Osteocyte (in vitro differentiated cells): ENCODE data around the gene FMO4. TPM values are rescaled to one million over a fixed set of nuclear protein-coding genes. Genes with fewer than 3 reads are reported as not detected.
"Not testable (repeated sequence)": the region's sequence is repeated elsewhere in the genome, so short reads cannot be mapped to it uniquely, and the experiment has no call there.

ENCODE experiments used
- DNase-seq: peaks from one replicate; pipeline ENCODE4 v3.0.0; 2021; ENCODE audit warnings: mixed read lengths; ENCODE audit not compliant: unreplicated experiment; ENCODE audit errors: extremely low spot score
- H3K27ac Mint-ChIP-seq: one replicate; pipeline ENCODE4 v1.8.0; 2021; ENCODE audit warnings: mild to moderate bottlenecking, mixed read lengths; ENCODE audit not compliant: unreplicated experiment
- H3K27me3 Mint-ChIP-seq: one replicate; pipeline ENCODE4 v1.8.0; 2021; ENCODE audit warnings: mixed read lengths; ENCODE audit not compliant: unreplicated experiment
- H3K36me3 Mint-ChIP-seq: one replicate; pipeline ENCODE4 v1.8.0; 2021; ENCODE audit warnings: mixed read lengths; ENCODE audit not compliant: unreplicated experiment
- H3K4me1 Mint-ChIP-seq: one replicate; pipeline ENCODE4 v1.8.0; 2021; ENCODE audit warnings: mixed read lengths; ENCODE audit not compliant: unreplicated experiment
- H3K4me3 Mint-ChIP-seq: one replicate; pipeline ENCODE4 v1.8.0; 2021; ENCODE audit warnings: mild to moderate bottlenecking, moderate library complexity, mixed read lengths; ENCODE audit not compliant: unreplicated experiment
- H3K9me3 Mint-ChIP-seq: one replicate; pipeline ENCODE4 v1.8.0; 2021; ENCODE audit warnings: mixed read lengths; ENCODE audit not compliant: unreplicated experiment
- CTCF ChIP-seq: fragments of 200-600 bp; sonication (generic); IDR thresholded peaks from 2 replicates; pipeline ENCODE4 v1.5.0; 2021; ENCODE audit warnings: antibody characterized with exemption, mild to moderate bottlenecking, moderate library complexity
- total RNA-seq: library from RNA; stranded (reverse); gene quantifications from 2 replicates; pipeline ENCODE4 v1.2.1, GENCODE V29; 2021

FMO4 gene
- total RNA-seq, 1 donor from 2014 or later = 4.1 TPM

- H3K4me1 Mint-ChIP-seq = no peaks in the 10 kb centered on the region
- no peaks in the 10 kb centered on the region for H3K36me3 Mint-ChIP-seq
- no peak for DNase-seq
- no peak for TF ChIP-seq CTCF
- no peak overlapping the region for H3K27ac Mint-ChIP-seq
- H3K4me3 Mint-ChIP-seq = no peak overlapping the region
- no peaks in the 10 kb centered on the region for H3K9me3 Mint-ChIP-seq
- H3K27me3 Mint-ChIP-seq = peaks cover 7% of the 10 kb centered on the region
Measured at GRCh38 chr1:171351961-171352360, 38.0 kb downstream of the FMO4 start.

GRCh38 chr1:171352554-171352953, 38.6 kb downstream of the FMO4 start:
- no peak for TF ChIP-seq CTCF
- Mint-ChIP-seq H3K36me3 (no peaks in the 10 kb centered on the region), H3K27ac (no peak overlapping the region)

GRCh38 chr1:171355727-171356126, 41.7 kb downstream of the FMO4 start:
- Mint-ChIP-seq H3K36me3 (no peaks in the 10 kb centered on the region), H3K27me3 (peaks cover 10% of the 10 kb centered on the region), H3K9me3 (no peaks in the 10 kb centered on the region), H3K4me1 (no peaks in the 10 kb centered on the region), H3K4me3 (no peak overlapping the region), H3K27ac (no peak overlapping the region)
- DNase-seq = no peak
- TF ChIP-seq CTCF = no peak

More at GRCh38 chr1:171352554-171352953, 38.6 kb downstream of the FMO4 start:
- Mint-ChIP-seq H3K4me3 (no peak overlapping the region), H3K9me3 (no peaks in the 10 kb centered on the region), H3K4me1 (no peaks in the 10 kb centered on the region), H3K27me3 (peaks cover 7% of the 10 kb centered on the region)
- DNase-seq = no peak

- Mint-ChIP-seq H3K9me3 (no peaks in the 10 kb centered on the region), H3K4me1 (no peaks in the 10 kb centered on the region), H3K27ac (no peak overlapping the region), H3K27me3 (peaks cover 16% of the 10 kb centered on the region), H3K4me3 (no peak overlapping the region), H3K36me3 (no peaks in the 10 kb centered on the region)
- no peak for TF ChIP-seq CTCF
- no peak for DNase-seq
Measured at GRCh38 chr1:171357179-171357578, 43.2 kb downstream of the FMO4 start.

- H3K27me3 Mint-ChIP-seq = peaks cover 17% of the 10 kb centered on the region
- DNase-seq, H3K36me3 Mint-ChIP-seq, H3K27ac Mint-ChIP-seq, H3K4me3 Mint-ChIP-seq, H3K4me1 Mint-ChIP-seq, H3K9me3 Mint-ChIP-seq: not testable (repeated sequence)
Measured at GRCh38 chr1:171359355-171359648, 45.3 kb downstream of the FMO4 start.
